Effector CD8-positive, alpha-beta T cell (primary cell): ENCODE data around the gene FGF11.

Experiments used
- DNase-seq: peaks from one replicate; lab custom pipeline; 2025; lab: John Stamatoyannopoulos, UW

Gene FGF11

GRCh38 chr17:7408252-7408727, 31.0 kb upstream of the FGF11 start:
- DNase-seq: peak; percentile 8

DNA sequence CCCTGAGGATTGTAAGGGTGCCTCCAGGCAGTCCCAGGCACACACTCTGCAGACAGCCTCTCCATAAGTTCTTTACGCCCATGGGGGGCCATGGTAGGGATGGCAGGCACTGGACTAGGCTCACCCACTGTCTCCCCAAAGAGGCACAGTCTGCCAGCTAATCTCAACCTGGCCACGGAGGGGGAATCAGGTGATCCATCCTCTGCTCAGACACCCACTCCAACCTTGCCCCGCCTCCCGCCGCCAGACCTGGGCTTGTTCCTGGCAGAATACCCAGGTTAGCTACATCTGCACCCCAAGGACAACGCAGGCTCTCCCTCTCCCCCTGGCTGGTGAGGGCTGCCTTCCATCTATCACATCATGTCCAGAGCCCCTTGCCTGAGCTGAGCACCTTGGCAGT, 30.4 kb upstream of the FGF11 start:
- DNase-seq: no peak

GRCh38 chr17:7409716-7410115, 29.6 kb upstream of the FGF11 start:
- no peak for DNase-seq

- DNase-seq: no peak
These were observed 28.5 kb upstream of the FGF11 start for GRCh38 chr17:7410634-7411426.

- no peak for DNase-seq
These were observed 27.9 kb upstream of the FGF11 start for GRCh38 chr17:7411427-7411750.

GRCh38 chr17:7413346-7413985, 25.8 kb upstream of the FGF11 start:
- no peak for DNase-seq

- DNase-seq: no peak
These were observed 24.5 kb upstream of the FGF11 start for GRCh38 chr17:7414837-7415236.

- DNase-seq: no peak
These were observed 23.5 kb upstream of the FGF11 start for GRCh38 chr17:7415784-7416183.

DNA sequence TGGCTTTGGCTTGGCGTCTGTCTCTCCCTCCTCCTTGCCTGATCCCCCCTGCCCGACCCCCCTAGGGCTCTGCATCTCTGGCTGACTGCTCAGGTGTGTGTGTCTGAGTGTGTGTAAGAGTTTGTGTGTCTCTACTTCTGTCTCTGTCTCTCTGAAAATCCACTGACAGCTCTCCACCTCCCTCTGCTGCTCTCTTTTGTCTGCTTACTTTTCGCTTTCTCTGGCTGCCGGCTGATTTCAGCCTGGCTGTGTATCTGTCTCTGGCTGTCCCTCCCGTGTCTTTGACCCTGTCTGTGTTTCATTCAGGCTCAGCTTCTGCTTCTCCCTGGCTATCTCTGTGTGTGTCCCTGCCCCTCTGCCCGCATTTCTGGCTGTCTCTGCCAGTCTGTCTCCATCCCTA, 23.0 kb upstream of the FGF11 start:
- no peak for DNase-seq

- DNase-seq: no peak
These were observed 22.2 kb upstream of the FGF11 start for GRCh38 chr17:7417056-7417655.

- no peak for DNase-seq
These were observed 20.7 kb upstream of the FGF11 start for GRCh38 chr17:7418472-7419152.

DNA sequence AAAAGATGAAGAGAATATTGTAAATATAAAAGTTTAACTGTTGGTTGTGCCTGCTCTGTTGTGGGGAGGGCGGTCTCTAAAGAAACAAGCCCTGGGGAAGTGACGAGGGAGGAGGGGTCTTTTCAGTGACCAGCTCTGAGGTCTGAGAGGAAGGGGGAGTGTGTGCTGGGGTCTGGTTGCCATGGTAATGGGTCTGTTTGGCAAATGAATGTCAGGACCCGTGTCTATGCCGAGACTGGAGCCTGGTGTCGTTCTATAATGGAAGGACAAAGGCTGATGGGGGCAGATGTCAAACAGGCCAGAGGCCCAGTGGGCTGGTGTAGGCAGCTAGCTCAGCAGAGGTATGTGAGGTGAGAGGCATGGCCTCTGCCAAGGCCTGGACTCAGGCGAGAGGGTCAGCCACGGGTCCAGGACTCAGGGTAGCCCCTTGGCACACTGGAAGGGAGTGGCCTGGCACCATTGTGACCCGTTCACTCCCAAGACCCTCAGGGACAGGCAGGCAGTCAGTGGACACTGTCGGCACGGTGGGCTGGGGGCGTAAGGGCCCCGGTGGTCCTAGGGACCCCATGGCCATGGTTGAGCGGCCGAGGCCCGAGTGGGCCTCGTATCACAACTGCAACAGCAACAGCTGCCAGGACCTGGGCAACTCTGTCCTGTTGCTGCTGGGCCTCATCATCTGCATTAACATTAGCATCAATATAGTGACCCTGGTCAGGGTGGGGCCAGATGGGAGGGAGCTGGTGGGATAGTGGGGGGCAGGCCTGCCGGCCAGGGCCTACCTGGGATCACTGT, 19.3 kb upstream of the FGF11 start, which contains the start of gene SPEM1:
TSS of gene SPEM1 (plus strand) at position 506 of the 792 bp plus-strand sequence. CDS start at position 567, 61 bp downstream.
- DNase-seq: no peak

DNA sequence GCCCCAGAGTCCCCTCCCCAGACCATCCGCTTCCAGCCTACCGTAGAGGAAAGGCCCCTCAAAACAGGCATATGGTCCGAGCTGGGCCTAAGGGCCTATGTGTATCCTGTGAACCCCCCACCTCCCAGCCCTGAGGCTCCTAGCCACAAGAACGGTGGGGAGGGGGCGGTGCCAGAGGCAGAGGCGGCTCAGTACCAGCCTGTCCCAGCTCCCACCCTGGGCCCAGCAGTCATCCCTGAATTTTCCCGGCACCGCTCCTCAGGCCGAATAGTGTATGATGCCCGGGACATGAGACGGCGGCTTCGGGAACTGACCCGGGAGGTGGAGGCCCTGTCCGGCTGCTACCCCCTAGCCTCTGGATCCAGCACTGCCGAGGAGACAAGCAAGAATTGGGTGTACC, 18.1 kb upstream of the FGF11 start:
- DNase-seq: no peak

DNA sequence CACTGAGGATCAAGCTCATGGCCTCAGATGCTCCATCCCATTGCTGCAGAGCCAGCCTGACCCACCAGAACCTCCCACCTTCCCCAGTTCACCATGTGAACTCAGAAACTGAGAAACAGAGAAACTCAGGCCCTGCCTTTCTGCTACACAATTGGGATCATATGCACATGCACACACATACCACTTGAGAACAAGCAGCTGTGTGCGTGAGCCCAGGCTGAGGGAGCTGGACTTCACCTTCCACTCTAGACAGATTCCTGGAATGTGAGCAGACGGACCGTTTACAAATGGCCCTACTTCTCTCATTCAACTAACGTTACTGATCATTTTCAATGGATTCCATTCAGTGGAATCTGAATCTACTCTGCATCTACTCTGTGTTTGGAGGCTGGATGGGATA, 15.6 kb upstream of the FGF11 start:
- DNase-seq: no peak

DNA sequence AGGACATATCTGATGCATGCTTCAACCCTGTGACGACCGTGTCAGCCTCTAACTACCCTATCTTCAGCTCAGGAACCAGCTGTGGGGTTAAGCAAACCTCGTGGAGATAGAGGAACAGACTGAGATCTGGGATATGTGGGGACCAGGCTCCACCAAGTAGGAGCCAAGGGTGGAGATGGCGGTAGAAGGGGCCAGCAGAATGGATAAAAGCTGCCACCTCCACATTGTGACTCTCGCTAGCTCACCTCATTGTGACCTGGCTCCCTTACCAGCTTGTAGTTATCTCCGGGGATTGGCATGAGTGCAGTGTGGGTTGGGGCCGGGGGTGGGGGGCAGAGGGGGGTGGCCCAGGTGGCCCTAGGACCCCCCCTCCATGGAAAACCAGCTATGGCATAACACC, 14.0 kb upstream of the FGF11 start, which contains the start of gene SPEM2:
TSS of gene SPEM2 (plus strand) at position 301 of the 400 bp plus-strand sequence. CDS start at position 374, 73 bp downstream.
- DNase-seq: no peak

GRCh38 chr17:7425756-7426155, 13.6 kb upstream of the FGF11 start:
- DNase-seq: no peak

DNA sequence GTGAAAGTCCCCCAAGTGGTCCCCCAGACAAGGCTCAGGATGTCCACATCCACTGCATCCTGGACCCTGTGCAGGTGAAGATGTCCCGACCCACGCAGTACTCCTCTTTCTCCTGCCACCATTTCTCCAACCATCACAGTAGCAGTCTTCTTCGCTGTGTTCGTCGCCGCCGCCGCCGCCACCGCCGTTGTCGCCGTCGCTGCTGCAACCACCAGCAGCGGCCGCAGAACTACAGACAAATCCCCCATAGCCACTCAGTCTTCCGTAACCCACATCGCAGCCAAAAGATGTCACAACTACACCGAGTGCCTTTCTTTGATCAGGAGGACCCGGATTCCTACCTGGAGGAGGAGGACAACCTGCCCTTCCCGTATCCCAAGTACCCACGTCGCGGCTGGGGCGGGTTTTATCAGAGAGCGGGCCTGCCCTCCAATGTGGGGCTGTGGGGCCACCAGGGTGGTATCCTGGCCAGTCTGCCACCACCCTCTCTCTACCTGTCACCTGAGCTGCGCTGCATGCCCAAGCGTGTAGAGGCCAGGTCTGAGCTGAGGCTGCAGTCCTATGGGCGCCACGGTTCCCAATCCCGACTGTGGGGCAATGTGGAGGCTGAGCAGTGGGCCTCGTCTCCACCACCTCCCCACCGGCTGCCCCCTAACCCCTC, 13.0 kb upstream of the FGF11 start:
- DNase-seq: no peak

DNA sequence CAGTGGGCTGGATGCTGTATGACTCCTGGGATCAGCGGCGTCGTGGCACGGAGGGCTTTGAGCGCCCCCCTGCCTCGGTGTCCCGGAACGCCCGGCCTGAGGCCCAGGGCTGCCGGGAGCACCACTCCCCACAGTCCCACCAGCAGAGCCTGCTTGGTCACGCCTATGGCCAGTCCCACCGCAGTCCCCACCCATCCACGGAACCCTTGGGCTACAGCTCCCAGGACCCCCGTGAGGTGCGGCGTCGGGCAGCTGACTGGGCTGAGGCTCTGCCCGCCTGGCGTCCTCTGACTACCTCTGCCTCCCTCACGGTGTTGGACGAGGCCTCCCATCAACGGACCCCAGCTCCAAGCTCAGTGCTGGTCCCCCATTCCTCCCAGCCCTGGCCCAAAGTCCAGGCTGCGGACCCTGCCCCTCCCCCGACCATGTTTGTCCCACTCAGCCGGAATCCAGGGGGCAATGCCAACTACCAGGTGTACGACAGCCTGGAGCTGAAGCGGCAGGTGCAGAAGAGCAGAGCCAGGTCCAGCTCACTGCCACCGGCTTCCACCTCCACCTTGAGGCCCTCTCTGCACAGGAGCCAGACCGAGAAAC, 12.3 kb upstream of the FGF11 start:
- no peak for DNase-seq

- no peak for DNase-seq
These were observed 11.8 kb upstream of the FGF11 start for GRCh38 chr17:7427549-7427948.

DNA sequence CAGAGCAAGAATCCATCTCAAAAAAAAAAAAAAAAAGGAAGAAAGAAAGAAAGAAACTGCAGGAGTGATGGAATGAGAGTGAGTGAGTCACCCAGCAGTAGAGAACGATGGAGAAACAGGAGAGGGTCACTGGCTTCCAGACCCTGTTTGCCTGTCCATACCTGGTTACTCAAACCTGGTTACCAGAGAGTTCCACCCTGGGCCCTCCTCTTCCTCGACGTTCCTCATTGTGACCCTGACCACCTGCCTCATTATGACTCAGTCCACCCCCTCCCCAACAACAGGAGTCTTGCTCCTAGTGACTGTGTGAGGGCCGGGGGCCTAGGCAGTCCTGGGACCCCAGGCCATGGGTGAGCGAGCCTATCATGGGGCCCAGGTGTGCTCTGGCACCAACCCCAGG, 10.8 kb upstream of the FGF11 start, which contains the start of gene SPEM3:
TSS of gene SPEM3 (plus strand) at position 301 of the 400 bp plus-strand sequence. CDS start at position 347, 46 bp downstream.
- no peak for DNase-seq
